ENCODE results near the gene SCN2B.

SCN2B gene, protein sequence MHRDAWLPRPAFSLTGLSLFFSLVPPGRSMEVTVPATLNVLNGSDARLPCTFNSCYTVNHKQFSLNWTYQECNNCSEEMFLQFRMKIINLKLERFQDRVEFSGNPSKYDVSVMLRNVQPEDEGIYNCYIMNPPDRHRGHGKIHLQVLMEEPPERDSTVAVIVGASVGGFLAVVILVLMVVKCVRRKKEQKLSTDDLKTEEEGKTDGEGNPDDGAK

DNA sequence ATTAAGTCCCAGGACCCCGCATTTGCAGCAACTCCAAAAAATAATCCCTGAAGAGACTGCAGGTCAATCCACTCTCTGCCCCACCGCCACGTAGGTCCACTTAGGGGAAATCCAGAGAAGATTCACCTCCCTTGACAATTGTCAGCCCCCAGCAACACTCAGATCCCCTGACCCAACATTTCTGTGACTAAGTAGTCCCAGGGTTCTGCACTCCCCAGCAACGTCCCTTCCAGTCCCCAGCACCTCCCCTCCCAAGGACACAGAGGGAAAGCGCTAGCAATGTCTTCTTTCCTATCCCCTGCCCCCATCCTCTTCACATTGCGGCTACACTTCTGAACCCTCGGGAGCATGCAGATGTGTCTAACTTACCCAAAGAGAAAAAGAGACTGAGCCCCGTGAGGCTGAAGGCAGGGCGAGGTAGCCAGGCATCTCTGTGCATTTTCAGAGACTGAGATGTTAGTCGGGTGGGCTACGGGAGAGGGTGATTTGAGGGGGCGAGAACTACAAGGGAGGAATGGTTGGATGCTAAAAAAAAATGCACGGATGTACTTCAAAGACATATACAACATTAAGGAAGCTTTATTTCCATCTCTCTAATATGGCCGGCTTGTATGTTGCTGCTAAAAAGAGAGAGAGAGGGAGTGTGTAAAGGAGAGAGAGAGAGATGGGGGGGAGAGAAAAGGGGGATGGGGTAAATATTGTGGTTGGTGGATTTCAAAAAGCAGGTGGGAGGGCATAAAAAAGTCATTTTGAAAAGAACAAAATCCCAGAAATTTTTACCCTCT lies at the start of gene SCN2B:
TSS of gene SCN2B (minus strand) at position 647 of the 785 bp plus-strand sequence. CDS start at position 439, 208 bp downstream.
- TF ChIP-seq, protein P1, sequence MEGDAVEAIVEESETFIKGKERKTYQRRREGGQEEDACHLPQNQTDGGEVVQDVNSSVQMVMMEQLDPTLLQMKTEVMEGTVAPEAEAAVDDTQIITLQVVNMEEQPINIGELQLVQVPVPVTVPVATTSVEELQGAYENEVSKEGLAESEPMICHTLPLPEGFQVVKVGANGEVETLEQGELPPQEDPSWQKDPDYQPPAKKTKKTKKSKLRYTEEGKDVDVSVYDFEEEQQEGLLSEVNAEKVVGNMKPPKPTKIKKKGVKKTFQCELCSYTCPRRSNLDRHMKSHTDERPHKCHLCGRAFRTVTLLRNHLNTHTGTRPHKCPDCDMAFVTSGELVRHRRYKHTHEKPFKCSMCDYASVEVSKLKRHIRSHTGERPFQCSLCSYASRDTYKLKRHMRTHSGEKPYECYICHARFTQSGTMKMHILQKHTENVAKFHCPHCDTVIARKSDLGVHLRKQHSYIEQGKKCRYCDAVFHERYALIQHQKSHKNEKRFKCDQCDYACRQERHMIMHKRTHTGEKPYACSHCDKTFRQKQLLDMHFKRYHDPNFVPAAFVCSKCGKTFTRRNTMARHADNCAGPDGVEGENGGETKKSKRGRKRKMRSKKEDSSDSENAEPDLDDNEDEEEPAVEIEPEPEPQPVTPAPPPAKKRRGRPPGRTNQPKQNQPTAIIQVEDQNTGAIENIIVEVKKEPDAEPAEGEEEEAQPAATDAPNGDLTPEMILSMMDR (IDR thresholded peaks at IDR 0.05; ENCODE audit: borderline replicate concordance, control extremely low read depth, extremely low read depth, insufficient read depth, missing control alignments), result no peak
- DNase-seq (ENCODE audit: low spot score), result no peak
- in situ Hi-C loops (cut with MboI; ENCODE audit: low sequenced_read_pairs, unreplicated experiment), result no loop called here

DNA sequence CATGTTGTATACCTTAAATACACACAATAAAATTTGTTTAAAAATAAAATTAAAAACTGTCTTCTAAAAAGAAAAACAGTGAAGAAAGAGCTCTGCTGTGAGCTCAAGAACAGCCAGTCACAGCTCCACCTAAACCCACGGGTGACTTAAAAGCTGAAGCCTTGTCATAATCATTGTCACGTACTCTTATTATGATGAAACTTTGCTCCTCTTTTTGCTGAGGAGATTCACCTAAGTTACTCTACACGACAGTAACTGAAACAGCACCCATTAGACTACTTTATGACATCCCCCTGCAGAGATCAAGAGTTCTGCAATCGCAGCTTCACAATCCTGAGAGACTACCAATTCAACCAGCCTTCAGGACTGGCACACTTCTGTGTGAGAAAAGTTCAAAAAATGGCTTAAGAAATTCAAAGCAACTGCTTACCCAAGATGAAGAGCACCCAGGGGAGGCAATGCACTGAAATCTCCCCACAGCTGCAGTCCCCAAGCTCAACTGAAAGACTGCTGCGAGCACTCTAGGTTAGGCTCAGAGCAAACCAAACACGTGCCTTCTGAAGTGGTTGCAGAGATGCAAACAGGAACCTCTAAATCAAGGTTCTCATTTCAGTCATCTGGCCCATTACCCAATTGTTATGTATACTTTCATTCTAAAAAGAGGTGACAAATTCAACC lies 48.2 kb upstream of the SCN2B start, which contains the start of gene JAML:
TSS of gene JAML (minus strand) at position 501 of the 678 bp plus-strand sequence. CDS start 10,145 bp downstream, outside the sequence.
- TF ChIP-seq, protein P1 (IDR thresholded peaks at IDR 0.05; ENCODE audit: borderline replicate concordance, control extremely low read depth, extremely low read depth, insufficient read depth, missing control alignments), result no peak
- DNase-seq (ENCODE audit: low spot score), result no peak
- in situ Hi-C loops (cut with MboI; ENCODE audit: low sequenced_read_pairs, unreplicated experiment), result no loop called here

DNA sequence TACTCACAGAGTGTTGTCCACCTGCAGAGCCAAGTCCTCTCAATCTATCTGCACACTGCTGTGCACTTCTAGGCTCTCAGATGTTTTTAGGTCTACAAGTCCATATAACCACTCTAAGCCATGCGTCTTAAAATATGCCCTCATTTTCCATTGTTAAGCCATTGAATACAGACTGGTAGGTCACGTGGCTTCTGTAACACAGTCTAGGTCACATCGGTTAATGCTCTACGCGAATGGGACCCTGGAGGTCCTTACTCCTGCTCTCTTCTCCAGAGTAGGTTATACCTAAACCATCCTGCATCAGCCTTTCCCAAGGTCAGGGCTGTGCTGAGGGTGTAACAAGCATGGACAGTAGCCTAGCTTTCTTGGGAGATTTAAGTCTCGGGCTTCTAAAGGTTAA lies 47.6 kb upstream of the SCN2B start:
- in situ Hi-C loops (cut with MboI; ENCODE audit: low sequenced_read_pairs, unreplicated experiment), result no loop called here
- no peak for DNase-seq (ENCODE audit: low spot score)
- TF ChIP-seq, protein P1 (IDR thresholded peaks at IDR 0.05; ENCODE audit: borderline replicate concordance, control extremely low read depth, extremely low read depth, insufficient read depth, missing control alignments), result no peak

DNA sequence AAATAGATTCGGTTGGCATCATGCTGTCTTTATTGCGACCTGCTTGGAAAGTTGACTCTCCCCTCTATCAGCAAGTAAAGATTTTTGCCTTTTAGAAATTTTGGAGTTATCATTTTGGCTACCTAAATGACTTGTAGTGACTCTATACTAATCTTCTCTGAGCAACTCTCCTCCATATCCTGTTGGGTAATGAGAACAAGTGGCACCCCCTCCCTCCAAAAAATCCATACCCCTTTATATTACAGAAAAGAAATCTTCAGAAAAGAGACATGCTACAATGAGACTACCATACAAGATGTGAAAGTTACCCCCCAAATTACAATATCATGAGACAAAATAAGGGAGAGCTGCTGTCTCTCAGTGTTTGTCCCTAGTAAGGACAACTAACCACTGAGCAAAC lies 47.1 kb upstream of the SCN2B start:
- TF ChIP-seq, protein P1 (IDR thresholded peaks at IDR 0.05; ENCODE audit: borderline replicate concordance, control extremely low read depth, extremely low read depth, insufficient read depth, missing control alignments), result no peak
- DNase-seq (ENCODE audit: low spot score), result no peak
- in situ Hi-C loops (cut with MboI; ENCODE audit: low sequenced_read_pairs, unreplicated experiment), result no loop called here

DNA sequence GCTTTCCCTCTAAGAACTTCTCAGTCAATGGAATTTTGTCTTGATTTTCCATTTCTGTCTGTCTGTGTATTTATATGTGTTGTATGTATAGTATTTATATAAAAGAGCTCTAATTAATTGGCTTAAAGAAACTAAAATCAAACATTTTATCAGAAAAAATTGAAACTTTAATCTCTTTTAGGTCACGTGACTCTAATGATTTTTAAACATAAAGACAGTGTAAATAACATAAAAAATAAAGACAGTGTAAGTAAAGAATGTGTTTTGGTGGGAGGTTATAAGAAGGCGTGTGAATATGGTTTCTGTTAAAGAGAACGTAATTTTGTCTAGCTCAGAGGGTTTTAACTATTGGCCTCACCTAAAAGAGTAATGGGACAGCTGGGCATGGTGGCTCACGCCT lies 46.0 kb upstream of the SCN2B start:
- TF ChIP-seq, protein P1 (IDR thresholded peaks at IDR 0.05; ENCODE audit: borderline replicate concordance, control extremely low read depth, extremely low read depth, insufficient read depth, missing control alignments), result no peak

DNA sequence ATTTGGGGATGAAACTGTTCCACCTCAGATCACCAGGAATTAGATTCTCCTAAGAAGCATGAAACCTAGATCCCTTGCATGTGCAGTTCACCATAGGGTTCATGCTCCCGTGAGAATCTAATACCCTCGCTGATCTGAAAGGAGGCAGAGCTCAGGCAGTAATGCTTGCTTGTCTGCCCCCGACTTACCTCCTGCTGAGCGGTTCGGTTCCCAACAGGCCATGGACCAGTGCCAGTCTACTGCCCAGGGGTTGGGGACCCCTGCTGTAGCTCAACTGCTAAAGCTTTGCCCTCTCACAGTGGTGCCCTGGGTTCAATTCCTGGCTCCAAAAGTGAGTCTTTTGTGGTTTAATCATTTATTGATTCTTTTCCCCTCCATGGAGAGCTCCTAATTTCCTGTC lies 45.0 kb upstream of the SCN2B start:
- in situ Hi-C loops (cut with MboI; ENCODE audit: low sequenced_read_pairs, unreplicated experiment), result no loop called here
- no peak for DNase-seq (ENCODE audit: low spot score)
- TF ChIP-seq, protein P1 (IDR thresholded peaks at IDR 0.05; ENCODE audit: borderline replicate concordance, control extremely low read depth, extremely low read depth, insufficient read depth, missing control alignments), result no peak

More for the DNA sequence above, 46.0 kb upstream of the SCN2B start:
- in situ Hi-C loops (cut with MboI; ENCODE audit: low sequenced_read_pairs, unreplicated experiment), result no loop called here
- DNase-seq (ENCODE audit: low spot score), result no peak
